DMS153 (cell line): Measurements from ENCODE around the gene OPN1MW3.
"Not testable (repeated sequence)": the region's sequence is repeated elsewhere in the genome, so short reads cannot be mapped to it uniquely, and the experiment has no call there.

Experiments used
- DNase-seq: peaks from one replicate; lab custom pipeline; 2025; lab: John Stamatoyannopoulos, UW

OPN1MW3 gene

GRCh38 chrX:154296731-154297130 is 39.3 kb downstream of the OPN1MW3 start:
- no peak for DNase-seq

DNA sequence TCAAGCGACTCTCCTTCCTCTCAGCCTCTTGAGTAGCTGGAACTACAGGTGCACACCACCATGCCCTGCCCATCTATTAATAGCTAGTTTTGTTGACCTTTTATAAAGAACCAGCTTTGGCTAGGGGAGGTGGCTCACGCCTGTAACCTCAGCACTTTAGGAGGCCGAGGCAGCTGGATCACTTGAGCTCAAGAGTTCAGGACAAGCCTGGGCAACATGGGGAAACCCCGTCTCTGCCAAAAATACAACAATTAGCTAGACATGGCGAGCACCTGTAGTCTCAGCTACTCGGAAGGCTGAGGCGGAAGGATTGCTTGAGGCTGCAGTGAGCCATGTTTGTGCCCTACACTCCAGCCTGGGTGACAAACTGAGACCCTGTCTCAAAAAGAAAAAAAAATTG is 40.9 kb downstream of the OPN1MW3 start:
- peak; percentile 74 for DNase-seq

DNA sequence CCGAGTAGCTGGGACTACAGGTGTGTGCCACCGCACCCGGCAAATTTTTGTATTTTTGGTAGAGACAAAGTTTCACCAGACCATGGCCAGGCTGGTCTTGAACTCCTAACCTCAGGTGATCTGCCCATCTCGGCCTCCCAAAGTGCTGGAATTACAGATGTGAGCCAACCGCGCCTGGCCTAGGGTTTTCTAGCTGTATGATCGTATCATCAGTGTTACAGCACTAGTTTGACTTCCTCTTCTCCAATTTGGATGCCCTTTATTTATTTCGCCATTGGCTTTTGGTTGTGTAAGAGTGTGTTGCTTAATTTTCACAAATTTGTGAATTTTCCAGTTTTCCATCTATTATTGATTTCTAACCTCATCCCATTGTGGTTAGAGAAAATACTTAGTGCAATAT is 43.4 kb downstream of the OPN1MW3 start:
- DNase-seq, result no peak

GRCh38 chrX:154302998-154303397 is 45.6 kb downstream of the OPN1MW3 start:
- DNase-seq, result not testable (repeated sequence)

- DNase-seq, result no peak
Measured at GRCh38 chrX:154303476-154303875, 46.1 kb downstream of the OPN1MW3 start.

- DNase-seq, result no peak
Measured at GRCh38 chrX:154304846-154305245, 47.5 kb downstream of the OPN1MW3 start.

GRCh38 chrX:154305541-154306205 is 48.3 kb downstream of the OPN1MW3 start:
- DNase-seq, result no peak

DNA sequence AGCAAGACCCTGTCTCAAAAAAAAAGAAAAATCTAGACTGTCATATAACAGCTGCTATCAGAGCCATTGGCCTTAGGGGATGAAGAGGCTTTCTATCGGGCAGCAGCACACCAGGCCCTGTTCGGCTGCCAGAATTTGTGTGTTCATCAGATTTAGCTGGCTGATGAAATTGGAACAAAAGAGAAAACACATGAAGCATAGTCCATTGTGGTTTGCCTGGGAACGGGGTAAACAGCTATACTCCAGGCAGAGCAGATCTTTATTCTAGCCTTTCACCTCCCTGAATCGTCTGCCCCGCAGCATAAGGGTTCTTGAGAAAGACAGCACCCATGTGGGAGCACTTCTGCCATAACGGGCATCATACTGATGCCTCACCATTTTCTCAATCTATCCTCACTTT is 49.8 kb downstream of the OPN1MW3 start:
- DNase-seq, result no peak

DNA sequence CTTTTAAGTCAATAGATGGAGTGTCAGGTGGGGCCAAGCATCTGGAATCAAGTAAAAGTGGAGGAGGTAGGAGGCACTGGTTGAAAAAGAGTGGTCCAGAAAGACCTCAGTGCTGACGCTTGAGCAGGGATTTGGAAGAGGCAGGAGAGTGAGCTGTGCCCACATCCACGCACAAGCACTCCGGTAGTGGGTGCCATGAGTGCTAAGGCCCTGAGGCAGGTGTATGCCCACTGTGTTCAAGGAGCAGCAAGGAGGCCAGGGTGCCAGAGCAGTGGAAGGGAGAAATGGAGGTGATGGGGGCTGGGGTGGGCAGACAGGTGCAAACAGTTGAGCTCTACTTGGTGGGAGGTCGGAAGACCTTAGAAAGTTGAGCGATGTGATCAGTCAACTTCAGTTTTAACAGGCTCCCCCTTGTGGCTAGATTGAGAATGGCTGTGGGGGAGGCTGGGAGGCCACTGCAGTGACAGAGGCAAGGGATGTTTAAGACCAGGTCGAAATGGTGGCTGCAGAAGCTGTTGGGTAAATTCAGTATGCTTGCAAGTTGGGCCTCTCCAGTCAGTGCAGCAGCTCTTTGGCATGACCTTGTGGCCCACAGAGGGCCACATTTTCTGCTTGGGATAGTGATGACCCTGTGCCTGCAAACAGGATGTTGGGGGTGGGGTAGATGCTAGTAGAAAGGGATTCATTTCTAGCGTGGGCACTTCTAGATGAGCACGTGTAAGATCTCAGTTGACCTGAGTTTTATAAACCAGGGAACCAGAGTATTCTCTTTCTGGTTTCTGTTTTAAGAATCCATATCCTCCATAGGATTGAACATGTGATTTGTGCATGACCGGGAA is 50.9 kb downstream of the OPN1MW3 start:
- DNase-seq, result no peak

DNA sequence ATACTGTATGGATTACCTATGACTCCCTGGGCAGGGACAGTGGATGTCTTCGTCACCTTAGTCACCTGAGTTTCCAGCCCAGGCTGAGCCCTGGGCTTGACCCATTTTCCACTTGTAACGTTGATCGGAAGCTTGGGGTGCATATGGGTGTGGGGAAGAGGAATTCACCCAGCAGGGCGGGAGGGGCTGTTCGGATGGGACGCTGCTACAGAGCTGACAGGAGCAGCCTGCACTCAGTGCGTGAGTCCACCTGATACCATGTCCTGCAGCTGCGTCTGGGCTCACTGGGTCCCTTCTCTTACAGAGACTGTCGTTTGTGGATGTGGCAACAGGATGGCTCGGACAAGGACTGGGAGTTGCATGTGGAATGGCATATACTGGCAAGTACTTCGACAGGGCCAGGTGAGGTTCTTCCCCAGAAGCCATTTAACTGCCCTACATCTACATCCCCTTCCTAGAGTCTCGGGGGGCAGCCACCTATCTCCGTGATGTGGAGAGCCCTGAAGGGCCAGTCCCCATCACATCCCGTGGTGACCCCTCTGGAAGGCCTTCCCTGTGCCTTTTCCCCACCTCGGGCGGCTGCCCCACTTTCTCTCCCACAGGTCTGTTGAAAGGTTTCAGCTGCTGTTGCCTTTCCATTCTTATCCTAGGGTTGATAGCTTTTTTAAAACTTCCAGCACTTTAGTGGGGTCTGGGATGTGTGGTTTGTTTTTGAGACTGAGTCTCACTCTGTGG is 51.8 kb downstream of the OPN1MW3 start:
- DNase-seq, result no peak

GRCh38 chrX:154310616-154311536 is 53.5 kb downstream of the OPN1MW3 start:
- DNase-seq, result no peak

DNA sequence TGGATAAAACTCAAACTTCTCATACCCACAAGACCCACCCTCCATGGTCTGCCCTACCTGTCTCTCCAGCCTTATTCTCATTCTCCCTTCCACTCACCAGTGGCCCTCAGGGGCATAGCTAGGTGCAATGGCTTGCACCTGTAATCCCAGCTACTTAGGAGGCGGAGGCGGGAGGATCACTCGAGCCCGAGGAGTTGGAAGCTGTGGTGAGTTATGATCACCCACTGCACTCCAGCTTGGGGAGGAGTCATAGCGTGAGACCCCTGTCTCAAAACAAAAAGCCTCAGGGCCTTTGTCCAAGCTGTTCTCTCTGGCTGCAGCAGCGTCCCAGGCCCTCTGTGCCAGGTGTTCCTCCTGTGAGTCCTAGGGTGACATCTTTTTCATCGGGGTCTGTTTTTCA is 54.7 kb downstream of the OPN1MW3 start:
- DNase-seq, result no peak

DNA sequence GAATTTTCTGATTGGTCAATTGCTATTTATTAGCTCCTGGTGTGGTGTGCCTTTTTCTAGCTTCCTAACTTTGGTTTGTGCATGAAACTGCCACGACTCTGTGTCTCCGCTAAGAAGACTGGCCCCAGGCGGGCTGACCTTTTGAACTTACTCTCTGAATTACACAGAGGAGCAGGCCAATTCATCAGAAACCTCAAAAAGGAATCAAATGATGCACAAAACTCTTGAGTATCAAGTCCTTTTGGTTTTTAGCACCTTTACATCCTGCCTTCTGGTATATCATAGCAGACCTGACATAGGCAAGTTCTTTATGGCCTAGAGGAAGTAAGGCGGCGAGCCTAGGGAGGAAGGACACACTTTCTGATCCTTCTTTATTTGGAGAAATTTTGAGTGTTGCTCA is 55.8 kb downstream of the OPN1MW3 start:
- no peak for DNase-seq

DNA sequence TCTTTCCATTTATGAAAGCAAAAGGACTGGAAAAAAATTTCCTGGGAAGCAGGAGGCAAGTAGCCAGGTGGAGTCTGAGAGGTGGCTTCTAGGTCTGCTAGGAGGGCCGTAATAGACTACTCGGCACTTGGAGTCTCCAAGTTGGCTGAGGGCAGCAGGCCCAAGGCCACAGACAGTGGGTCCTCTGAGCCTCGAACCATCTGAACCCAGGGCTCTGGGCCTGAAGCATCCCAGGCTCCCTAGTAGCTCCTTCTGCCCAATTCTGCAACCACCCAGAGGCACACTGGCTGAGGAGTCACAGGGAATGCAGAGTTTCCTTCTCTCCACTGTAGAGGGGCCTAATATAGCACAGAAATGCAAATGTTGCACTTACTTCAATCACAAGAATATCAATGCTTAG is 58.0 kb downstream of the OPN1MW3 start:
- DNase-seq, result no peak

DNA sequence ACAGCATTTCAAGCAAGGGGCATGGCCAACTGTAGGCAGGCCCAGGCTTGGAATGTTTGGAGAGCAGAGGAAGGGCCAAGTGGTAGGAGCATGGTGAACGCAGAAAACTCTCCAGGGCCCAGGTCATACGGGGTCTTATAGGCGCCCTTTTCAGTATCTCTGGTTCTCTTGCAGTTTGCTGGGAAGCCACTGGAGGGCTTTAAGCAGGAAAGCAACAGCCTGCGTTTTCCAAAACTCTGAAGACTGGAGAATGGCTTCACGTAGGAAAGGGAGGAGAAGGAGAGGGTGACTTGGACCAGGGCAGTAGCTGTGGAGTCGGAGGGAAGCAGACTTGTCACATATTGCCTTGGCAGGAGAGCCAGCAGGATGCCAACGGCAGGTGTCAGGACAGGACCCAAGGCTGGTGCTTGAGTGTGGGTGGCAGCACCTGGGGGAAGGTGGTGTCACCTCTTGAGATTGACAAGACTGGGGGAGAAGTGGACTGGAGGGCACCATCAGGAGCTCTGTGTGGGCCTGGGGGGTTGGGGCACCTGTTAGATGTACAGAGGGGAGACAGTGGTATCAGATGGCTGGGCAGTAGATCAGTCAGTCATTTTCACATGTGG is 60.1 kb downstream of the OPN1MW3 start:
- DNase-seq, result no peak

DNA sequence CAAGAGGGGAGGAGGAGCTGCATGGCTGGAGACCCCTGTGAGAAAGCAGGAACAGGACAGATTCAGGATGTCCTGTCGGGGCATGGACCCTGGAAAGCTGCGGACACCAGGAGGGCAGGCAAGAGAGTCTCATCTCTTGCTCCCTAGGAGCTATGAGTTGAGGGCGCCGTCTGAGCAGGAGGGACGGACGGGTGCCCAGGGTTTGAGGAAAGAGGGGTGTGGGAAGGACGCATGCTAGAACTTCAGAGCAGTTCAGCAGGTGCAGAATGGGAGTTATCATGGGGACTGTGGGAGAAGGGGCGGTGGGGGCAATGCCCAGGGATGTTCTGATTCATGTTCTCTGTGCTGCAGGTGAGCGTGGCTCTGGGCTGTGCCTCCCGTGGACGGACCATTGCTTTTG is 63.0 kb downstream of the OPN1MW3 start:
- DNase-seq, result no peak
